NB4 (cell line): Measurements from ENCODE around the gene CHD3.
"Not testable (repeated sequence)": the region's sequence is repeated elsewhere in the genome, so short reads cannot be mapped to it uniquely, and the experiment has no call there.

ENCODE experiments used
- DNase-seq: peaks from one replicate; pipeline ENCODE4 v3.0.0; 2010; ENCODE audit warnings: low read depth
- H3K4me3 ChIP-seq: one replicate; pipeline ENCODE4 v1.5.1; 2011; ENCODE audit warnings: mild to moderate bottlenecking, low read depth, low read length, moderate library complexity
- CTCF ChIP-seq: IDR thresholded peaks from one replicate; pipeline ENCODE4 v1.5.1; 2012; ENCODE audit warnings: low read depth, low read length
- MAX ChIP-seq: IDR thresholded peaks from 2 replicates; pipeline ENCODE4 v1.6.1; 2011; ENCODE audit warnings: low read depth, low read length
- MYC ChIP-seq: IDR thresholded peaks from 2 replicates; pipeline ENCODE4 v1.6.1; 2011; ENCODE audit warnings: low read depth, low read length
- POLR2A ChIP-seq: IDR thresholded peaks from 2 replicates; pipeline ENCODE4 v1.6.1; 2011; ENCODE audit warnings: mild to moderate bottlenecking; ENCODE audit not compliant: insufficient read length; ENCODE audit errors: extremely low read depth

Gene CHD3

GRCh38 chr17:7947651-7948050, 59.1 kb downstream of the CHD3 start:
- no peak for DNase-seq
- no peak for TF ChIP-seq POLR2A
- no peak for TF ChIP-seq MAX
- TF ChIP-seq CTCF = no peak
- no peak for TF ChIP-seq MYC
- no peak overlapping the region for H3K4me3 ChIP-seq

- no peak overlapping the region for H3K4me3 ChIP-seq
- TF ChIP-seq MYC (no peak), POLR2A (no peak), CTCF (no peak), MAX (no peak)
- DNase-seq = no peak
These were observed 62.0 kb downstream of the CHD3 start for GRCh38 chr17:7950578-7950977.

- TF ChIP-seq CTCF (no peak), POLR2A (no peak), MYC (no peak), MAX (no peak)
- H3K4me3 ChIP-seq = no peak overlapping the region
- no peak for DNase-seq
These were observed 62.7 kb downstream of the CHD3 start for GRCh38 chr17:7951143-7951792.

GRCh38 chr17:7953266-7953665, 64.7 kb downstream of the CHD3 start:
- DNase-seq = not testable (repeated sequence)

GRCh38 chr17:7955414-7956227, 67.0 kb downstream of the CHD3 start:
- no peak overlapping the region for H3K4me3 ChIP-seq
- TF ChIP-seq MAX (no peak), CTCF (no peak), MYC (no peak), POLR2A (no peak)
- DNase-seq = no peak

More at GRCh38 chr17:7953266-7953665, 64.7 kb downstream of the CHD3 start:
- not testable (repeated sequence) for H3K4me3 ChIP-seq

- no peak overlapping the region for H3K4me3 ChIP-seq
- DNase-seq = no peak
- TF ChIP-seq CTCF = no peak
- no peak for TF ChIP-seq POLR2A
- no peak for TF ChIP-seq MAX
- TF ChIP-seq MYC = no peak
These were observed 67.8 kb downstream of the CHD3 start for GRCh38 chr17:7956228-7956965.
